Activated CD4-positive, alpha-beta T cell treated with anti-CD3 and anti-CD28 coated beads, Interleukin-2, Interleukin-6, amounts not matched to agents 100 ng/mL and 50 ng/mL, durations not matched to agents 16 hours and 8 hours (primary cell): ENCODE results near the gene CDH4.
"Not testable (repeated sequence)": the region's sequence is repeated elsewhere in the genome, so short reads cannot be mapped to it uniquely, and the experiment has no call there.

Experiments used
- DNase-seq: peaks from one replicate; pipeline ENCODE4 v3.0.0-alpha.2; 2020

The CDH4 gene

DNA sequence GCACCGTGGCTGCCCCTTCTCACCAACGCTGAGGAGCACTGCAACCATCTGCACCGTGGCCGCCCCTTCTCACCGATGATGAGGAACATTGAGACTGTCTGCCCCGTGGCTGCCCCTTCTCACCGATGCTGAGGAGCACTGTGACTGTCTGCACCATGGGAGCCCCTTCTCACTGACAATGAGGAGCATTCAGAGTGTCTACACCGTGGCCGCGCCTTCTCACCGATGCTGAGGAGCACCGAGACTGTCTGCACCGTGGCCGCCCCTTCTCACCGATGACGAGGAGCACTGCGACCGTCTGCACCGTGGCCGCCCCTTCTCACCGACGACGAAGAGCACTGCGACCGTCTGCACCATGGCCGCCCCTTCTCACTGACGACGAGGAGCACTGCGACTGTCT, 693.4 kb downstream of the CDH4 start:
- DNase-seq = not testable (repeated sequence)

DNA sequence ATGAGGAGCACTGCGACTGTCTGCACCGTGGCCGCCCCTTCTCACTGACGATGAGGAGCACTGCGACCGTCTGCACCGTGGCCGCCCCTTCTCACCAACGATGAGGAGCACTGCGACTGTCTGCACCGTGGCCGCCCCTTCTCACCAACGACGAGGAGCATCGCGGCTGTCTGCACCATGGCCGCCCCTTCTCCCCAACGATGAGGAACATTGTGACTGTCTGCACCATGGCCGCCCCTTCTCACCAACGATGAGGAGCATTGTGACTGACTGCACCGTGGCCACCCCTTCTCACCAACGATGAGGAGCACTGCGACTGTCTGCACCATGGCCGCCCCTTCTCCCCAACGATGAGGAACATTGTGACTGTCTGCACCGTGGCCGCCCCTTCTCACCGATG, 696.0 kb downstream of the CDH4 start:
- DNase-seq = not testable (repeated sequence)

DNA sequence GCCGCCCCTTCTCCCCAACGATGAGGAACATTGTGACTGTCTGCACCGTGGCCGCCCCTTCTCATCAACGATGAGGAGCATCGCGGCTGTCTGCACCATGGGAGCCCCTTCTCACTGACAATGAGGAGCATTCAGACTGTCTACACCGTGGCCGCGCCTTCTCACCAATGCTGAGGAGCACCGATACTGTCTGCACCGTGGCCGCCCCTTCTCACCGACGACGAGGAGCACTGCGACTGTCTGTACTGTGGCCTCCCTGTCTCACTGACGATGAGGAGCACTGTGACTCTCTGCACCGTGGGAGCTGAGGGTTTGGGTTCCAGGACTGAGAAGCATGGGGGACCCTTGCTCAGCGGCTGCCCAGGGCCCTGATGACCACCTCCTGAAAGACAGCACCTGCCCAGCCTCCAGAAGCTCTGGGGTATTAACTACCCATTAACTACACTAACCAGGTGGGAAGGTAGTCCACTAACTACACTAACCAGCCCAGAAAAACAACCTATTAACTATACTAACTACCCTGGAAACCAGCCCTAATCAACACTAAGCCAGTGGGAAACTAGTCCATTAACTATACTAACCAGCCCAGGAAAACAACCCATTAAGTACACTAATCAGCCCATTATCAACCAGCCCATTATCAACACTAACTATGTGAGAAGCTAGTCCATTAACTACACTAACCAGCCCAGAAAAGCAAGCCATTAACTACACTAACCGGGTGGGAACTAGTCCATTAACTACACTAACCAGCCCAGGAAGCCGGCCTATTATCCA, 696.7 kb downstream of the CDH4 start:
- no peak for DNase-seq

DNA sequence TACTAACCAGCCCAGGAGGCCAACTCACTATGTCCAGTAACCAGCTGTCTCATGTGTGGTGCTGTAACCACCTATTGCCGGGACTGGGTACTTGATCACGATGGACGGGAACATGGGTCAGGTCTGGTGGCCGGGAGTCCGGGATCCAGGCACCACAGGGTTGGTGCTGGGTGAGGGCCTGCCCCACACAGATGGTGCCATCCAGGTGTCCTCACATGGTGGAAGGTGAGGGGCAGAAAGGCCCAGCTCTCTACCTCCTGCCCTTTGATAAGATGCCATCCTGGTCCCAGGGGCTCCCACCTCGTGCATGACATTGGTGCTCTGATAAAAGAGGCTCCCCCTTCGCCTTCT, 697.3 kb downstream of the CDH4 start:
- DNase-seq = no peak

DNA sequence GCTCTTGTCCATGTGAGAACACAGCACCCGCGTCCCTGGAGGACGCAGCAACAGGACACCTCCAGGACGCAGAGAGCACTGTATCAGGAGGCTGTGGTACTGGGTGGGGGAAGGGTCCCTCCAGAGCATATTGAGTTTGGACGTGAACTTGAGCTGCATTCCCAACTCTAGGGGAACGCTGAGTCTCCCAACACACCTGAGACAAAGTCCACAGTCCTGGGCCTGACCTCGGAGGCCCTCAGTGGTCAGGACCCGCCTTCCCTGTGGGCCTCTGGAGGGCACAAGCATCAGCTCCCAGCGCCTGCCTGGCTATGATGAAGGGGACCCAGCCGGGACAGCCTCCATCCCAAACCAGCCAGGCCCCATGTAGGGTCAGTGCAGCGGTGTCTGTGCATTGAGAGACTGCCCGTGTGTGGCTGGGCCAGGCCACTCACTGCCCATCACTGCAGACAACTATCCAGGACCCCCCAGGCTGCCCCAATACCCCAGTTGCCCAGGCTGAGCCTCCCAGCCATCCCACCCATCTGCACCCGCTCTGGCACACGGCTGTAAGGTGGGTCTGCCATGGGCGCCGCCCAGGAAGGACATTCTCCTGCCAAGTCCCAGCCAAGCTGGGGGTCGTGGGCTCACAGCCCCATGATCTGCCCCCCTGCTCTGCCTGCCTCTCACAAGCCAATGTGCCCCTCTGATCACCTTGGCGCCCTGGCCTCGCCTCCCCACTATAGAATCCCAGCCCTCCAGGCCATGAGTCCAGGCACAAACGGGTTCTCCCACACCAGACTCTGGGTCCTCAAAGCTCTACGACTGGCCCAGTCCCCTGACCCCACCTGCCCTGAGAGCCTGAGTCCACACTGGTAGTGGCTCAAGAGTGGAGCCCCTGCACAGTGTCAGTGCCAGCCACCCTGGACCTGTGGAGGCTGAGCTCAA, 697.9 kb downstream of the CDH4 start:
- DNase-seq = no peak

DNA sequence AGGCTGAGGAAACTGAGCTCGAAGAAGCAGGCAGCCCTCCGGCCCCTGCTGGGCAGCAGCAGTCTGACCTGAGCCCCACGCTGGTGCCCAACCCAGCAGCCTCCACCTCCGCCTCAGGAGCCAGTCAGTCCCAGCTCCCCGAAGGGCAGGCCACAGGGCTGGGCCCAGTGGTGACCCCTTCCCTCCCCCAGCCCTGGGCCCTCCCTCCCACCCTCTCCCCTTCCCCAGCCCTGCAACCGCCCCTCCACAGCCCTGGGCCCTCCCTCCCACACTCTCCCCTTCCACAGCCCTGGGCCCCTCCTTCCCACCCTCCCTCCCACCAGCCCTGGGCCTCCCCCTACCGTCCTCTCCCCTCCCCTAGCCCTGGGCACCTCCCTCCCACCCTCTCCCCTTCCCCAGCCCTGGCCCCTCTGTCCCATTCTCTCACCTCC, 698.6 kb downstream of the CDH4 start:
- no peak for DNase-seq

DNA sequence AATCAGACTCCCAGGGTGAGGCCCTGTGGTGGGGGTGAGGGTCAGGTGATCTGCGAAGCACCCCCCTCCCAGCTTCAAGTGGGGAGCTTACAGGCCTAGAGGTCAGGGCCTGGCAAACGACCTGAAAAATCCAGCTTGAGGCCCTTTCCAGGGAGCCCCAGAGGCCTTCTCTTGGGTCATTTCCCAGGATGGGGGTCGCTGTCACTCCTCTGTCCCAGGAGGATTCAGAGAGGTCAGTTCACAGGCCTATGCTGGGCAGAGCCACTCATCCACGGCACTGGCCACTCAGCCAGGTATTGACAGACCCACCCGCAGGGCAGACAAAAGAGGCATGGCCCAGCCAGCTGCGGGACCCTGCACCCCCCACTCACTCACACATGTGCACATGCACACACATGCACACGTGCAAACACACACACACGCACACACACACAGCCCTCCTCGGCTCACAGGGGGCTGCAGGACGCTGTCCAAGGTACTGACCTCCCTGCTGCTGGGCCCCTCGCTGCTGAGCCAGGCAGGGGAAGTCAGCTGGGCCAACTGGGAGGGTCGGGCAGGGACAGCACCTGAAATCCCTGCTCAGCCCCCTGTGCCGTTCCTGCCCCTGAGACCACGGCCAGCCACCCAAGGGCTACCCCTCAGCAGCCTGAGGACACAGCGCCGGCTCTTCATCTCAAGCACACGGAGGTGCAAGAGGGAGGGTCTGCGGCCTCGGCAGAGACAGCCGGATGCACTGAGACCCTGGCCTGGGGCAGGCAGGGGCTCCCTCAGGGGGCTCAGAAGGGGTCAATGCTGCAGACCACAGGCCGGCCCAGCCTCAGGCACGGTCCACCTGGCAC, 699.9 kb downstream of the CDH4 start:
- no peak for DNase-seq

DNA sequence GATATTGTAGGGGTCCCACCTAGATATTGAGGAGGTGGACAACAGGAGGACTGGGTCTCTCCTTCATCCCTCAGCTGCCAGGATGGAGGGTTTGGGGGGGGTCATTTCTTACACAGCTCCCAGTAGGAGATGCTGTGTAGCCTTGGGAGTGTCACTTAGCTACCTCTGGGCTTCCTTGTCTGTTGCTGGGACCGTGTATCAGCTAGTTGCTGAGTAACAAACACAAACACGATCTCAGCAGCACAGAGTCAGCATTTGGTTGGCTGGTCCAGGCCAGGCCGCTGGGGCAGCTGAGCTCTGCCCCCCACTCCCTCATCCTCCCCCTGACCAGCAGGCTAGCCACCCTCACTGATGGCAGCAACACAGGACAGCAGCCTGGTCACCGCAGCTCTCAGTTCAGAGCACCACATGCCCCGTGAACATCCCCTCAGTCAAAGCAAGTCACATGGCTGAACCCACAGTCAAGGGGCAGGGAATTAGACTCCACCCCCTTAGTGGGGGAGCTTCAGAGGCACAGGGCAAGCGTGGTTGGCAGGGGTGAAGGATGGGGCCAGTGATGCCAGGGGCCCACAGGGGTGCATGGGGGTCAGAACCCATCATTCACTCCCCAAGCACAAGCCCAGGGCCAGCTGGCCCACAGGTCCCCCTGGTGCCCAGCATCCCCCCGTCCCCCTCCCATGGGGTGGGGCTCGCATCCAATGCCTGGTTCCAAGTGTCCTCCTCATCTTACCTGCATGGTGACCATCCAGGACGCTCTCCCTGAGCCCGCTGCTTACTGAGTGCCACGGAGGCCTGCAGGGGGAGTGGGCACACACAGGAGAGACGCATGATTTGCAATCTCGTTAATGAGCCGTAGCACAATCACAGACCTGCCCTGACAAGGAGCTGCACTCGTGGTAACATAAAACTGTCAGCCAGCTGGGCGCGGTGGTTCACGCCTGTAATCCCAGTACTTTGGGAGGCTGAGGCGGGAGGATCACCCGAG, 701.3 kb downstream of the CDH4 start:
- no peak for DNase-seq

DNA sequence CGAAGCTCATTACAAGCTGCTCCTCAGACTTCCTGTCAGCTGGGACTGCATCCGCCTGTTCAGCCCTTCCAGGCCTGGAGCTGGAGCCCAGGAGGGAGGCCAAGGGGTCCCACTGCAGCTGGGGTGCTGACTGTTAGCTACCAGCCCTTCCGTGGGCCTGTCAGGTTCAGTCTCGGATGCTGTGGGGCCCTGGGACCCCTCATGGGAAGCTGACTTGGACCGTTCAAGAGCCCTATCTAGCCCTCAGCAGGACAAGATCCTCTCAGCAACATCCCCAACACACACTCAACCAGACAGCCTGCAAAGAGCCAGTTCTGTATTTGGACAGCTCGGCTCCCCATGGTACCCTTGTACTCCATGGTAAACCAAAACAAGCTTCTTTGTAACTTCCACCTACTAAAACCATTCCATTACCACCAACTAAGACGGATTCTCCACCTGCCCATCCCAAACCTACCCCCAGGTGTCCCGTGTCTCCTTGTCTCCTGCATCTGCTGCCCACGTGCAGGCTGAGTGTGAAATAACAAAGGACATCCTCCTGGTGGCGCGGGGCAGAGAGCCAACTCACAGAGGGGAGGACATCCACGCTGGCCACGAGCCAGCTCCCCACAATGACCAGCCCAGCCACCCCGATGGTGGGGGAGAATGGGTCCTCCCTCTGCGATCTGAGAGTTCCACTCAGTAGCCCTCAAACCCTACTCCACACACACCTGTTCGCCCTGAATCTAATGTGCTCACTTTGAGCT, 702.4 kb downstream of the CDH4 start:
- DNase-seq = no peak

DNA sequence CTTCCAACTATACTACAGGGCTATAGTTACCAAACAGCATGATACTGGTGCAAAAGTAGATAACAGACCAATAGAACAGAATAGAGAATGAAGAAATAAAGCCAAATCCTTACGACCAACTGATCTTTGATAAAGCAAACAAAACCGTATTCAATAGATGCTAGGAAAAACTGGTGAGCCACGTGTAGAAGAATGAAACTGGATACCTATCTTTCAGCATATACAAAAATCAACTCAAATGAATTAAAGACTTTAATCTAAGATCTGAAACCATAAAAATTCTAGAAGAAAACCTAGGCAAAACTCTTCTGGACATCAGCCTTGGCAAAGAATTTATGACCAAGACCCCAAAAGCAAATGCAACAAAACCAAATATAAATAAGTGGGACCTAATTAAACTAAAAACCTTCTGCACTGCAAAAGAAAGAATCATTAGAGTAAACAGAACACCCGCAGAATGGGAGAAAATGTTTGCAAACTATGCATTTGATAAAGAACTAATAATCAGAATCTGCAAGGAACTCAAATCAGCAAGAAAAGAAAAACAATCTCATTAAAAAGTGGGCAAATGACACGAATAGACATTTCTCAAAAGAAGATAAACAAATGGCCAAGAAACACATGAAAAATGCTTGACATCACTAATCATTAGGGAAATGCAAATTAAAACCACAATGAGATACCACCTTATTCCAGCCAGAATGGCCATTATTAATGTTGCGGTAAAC, 703.8 kb downstream of the CDH4 start:
- DNase-seq = no peak

DNA sequence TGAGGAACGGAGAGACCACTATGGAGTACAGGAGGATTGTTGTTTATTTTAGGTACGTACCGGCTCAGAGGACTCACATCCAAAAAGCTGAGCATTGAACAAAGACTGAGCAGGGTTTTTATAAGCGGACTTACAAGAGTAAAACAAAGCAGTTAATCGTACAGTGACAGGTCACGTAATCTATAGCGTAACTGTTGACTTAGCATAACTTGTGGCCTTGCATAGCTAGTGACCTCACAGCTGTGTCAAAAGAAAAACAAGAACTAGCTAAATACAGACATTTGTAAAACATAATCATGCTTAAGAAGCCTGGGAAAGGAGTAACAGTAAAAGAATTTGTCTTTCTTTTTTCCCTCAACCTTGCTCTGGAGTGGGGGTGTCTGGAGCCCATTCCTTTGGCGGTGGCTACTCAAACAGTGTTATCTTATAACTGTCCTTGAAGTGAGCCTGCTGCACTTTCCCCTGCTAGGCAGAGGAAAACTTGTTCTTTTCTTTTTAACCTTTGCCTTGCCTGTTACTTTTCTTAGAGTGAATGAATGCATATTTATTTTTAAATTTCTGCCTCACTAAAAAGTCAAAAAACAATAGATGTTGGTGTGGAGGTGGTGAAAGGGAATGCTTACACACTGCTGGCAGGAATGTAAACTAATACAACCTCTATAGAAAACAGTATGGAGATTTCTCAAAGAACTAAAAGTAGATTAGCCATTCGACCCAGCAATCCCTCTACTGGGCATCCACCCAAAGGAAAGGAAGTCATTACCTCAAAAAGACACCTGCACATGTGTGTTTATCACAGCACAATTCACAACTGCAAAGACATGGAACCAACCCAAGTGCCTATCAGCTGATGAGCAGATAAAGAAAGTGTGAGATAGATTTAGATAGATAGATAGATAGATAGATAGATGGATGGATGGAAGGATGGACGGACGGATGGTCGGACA, 704.6 kb downstream of the CDH4 start:
- no peak for DNase-seq

DNA sequence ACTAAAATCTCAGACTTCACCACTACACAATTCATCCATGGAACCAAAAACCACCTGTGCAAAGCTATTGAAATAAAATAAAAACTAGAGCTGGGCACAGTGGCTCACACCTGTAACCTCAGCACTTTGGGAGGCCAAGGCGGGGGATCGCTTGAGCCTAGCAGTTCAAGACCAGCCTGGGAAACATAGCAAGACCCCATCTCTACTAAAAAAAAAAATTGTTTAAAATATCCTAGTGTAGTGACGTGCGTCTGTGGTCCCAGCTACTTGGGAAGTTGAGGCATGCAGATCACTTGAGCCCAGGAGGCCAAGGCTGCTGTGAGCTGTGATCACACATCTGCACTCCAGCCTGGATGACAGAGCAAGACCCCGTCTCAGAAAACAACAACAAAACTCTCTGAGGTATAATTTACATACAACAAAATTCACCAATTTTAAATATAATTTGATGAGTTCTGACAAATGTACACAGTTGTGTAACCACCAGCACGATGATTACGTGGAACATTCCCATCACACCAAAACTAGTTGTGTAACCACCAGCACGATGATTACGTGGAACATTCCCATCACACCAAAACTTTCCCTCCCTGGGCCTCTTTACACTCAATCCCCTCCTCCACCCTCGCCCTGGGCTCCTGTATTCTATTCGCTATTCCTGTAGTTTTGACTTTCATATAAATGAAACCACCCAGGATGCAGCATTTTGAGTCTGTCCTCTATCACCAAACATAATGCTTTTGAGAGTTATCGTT, 706.1 kb downstream of the CDH4 start:
- no peak for DNase-seq

DNA sequence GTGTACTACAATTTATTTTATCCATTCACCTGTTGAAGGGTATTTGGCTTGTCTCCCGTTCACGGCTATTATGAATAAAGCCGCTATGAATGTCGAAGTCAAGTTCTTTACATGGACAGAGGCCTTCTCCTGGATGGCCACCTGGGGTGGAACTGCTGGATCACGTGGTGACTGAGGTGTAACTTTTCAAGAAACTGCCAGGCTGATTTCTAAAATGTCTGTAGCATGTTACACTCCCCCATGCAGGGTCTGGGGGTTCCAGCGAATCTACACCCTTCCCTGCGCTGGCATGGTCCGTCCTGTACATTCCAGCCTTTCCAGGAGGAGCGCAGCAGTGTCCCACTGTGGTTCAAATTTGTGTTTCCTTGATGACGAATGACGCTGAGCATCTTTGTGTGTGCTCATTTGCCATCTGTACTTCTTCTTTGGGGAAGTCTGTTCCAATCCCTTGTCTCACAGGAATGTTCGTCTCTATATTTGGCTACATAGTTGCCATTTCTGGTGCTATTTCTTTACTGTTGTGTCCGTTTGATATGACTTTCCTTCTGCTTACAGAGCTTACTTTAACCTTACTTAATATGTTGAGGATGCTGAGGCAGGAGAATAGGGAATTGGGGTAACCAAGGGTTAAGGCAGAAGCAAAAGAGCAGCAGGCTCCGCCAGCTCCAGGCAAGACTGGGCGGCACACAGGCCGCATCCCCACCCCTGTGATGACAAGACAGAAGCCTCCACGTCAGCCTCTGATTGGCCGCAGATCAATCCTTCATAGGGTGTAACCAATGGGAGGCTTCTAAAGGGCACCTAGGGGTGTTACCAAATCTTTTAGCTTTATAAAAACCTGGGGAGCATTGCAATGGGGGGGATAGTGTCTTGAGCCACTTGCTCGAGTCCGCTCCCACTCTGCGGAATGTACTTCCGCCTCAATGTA, 707.0 kb downstream of the CDH4 start:
- no peak for DNase-seq

DNA sequence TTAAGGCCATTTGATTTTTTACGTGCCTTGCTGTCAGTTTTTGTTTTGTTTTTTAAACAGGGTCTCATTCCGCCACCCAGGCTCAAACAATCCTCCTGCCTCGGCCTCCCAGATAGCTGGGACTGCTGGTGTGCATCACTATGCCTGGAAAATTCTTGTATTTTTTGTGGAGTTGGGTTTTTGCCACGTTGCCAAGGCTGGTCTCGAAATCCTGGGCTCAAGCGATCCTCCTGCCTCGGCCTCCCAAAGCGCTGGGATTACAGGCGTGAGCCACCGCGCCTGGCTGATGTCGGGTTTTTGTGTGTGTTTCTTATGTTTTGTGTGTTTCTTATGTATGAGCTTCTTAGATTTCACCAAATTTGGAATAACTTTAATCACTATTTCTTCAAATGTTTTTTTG, 708.8 kb downstream of the CDH4 start:
- DNase-seq = no peak

DNA sequence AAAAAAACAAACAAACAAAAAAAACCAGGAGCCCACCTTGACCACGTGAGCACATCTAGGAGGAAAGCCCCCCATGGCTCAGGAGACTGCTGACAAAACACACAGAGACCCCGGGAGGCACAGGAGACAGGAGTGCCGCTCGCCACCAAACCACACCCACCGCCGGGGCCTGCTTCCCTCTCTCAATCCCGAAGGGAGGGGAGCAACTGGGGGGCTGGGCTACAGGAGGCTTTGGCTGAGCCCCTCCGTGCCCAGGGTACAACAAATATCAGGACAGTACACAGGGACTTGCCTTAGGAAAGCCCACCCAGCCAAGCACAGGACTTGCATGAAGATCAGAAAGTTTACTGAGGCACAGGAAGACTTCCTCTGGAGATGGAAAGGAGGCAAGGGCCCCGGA, 711.1 kb downstream of the CDH4 start:
- DNase-seq = no peak

DNA sequence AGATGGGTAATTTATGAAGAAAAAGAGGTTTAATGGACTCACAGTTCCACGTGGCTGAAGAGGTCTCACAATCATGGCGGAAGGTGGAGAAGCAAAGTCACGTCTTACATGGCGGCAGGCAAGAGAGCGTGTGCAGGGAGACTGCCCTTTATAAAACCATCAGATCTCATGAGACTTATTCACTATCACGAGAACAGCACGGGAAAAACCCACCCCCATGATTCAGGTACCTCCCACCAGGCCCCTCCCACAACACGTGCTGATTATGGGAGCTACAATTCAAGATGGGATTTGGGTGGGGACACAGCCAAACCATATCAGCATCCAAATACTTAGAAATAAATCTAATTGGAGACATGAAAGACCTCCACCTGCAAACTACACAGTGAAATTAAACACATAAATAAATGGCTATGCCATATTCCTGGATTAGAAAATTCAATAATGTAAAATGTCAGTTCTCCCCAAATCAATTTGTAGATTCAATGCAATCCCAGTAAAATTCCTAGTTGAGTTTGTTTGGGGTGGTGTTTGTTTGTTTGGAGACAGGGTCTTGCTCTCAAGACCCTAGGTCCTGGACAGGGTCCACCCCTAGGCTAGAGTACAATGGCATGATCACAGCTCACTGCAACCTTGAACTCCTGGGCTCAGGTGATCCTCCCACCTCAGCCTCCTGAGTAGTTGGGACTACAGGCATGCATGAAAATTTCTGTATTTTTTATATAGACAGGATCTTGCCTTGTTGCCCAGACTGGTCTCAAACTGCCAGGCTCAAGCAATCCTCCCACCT, 712.0 kb downstream of the CDH4 start:
- no peak for DNase-seq
